ENCODE data around the gene PRPF6. TPM values are rescaled to one million over a fixed set of nuclear protein-coding genes. Genes with fewer than 3 reads are reported as not detected.

PRPF6 gene
- total and polyA plus RNA-seq, 2 of the 13 experiments (the other 11 are each of a cell fraction or from before 2014, with no cell fraction given), result 63.7 to 101 TPM

DNA sequence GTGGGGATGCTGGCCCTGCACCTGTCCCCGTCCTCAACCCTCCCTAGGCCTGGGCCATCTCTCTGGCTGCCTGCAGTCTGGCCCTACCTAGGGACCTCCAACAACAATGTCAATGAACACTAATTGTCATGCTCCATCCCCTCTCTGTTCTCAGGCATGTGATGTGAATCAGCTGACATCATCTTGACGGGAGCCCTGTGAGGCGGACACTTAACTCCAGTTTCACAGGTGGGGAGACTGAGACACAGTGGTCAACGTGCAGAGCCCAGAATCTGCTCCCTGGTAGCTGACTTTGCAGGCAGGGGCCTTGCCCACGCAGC is 81.3 kb downstream of the PRPF6 start:
- FAIRE-seq (peak; percentile 8), DNase-seq (ENCODE audit: low spot score) (no peak), ATAC-seq (no peak)
- POLR2A ChIA-PET, result interaction anchor here (0.9 to 4.6 kb wide), 21 partner anchors 10 to 420 kb away, joined by 3 to 113 read pairs (median 6); partner anchors contain the start of genes C20orf204, LKAAEAR1, OPRL1 and PRPF6
- in situ Hi-C loops (cut with HindIII; ENCODE audit: extremely low pct_ligation_motif_present, low pct_unique_long_range_greater_than_20kb), result no loop called here
- Histone ChIP-seq H3K4me2 (ENCODE audit: low read depth, low read length) (peak overlapping the region; percentile 95), H3K27me3 (ENCODE audit: control insufficient read depth in 1 of 2, insufficient read depth in 2 of 2, low read length in 2 of 2) (peaks cover 0 to 3% of the 10 kb centered on the region in 2 experiments; a peak in 2 of 5 replicates), H2AFZ (ENCODE audit: low read length) (no peak overlapping the region), H3K9ac (ENCODE audit: insufficient read depth, low read depth, low read length) (peak overlapping the region; percentile 82), H3K9me3 (ENCODE audit: low read length) (no peaks in the 10 kb centered on the region), H3K27ac (ENCODE audit: extremely low read length, insufficient read depth, low read length) (peak overlapping the region; percentile 66), H4K20me1 (ENCODE audit: insufficient read depth, low read length) (peaks cover 4% of the 10 kb centered on the region; the same call in 1 of the 2 replicates), H3K4me3 (replicated peaks in 1 of 3; ENCODE audit: insufficient read depth in 1 of 3, low read depth in 2 of 3, low read length in 3 of 3) (peak overlapping the region; percentile 82 to 98 (median 90)), H3K4me1 (ENCODE audit: insufficient read depth, low read length) (peaks cover 67% of the 10 kb centered on the region), H3K79me2 (ENCODE audit: insufficient read depth, low read length) (no peaks in the 10 kb centered on the region), H3K36me3 (replicated peaks in 1 of 2; ENCODE audit: control insufficient read depth in 1 of 2, insufficient read depth in 2 of 2, low read length in 2 of 2) (no peaks in the 10 kb centered on the region)
- intact Hi-C loops (cut with micrococcal nuclease; ENCODE audit: unreplicated experiment), result no loop called here
- BruUV-seq (replicated peaks), result TSS peak; percentile 92
- CTCF ChIA-PET (ENCODE audit: low intra/inter-chr PET ratio, low total read pairs), result interaction anchor here (1.5 kb wide), 1 partner anchor 81 kb away, joined by 4 read pairs; the partner anchor contains the start of gene PRPF6
- 31% methylated on average over 5 of the region's 5 CpGs for whole genome bisulfite sequencing (ENCODE audit: low lambda C conversion rate)
- no peak for TF ChIP-seq CENPX (CRISPR knock-in tag; IDR thresholded peaks at IDR 0.05)
- TF ChIP-seq HNF4G (IDR thresholded peaks at IDR 0.05; ENCODE audit: borderline replicate concordance, low read depth, low read length), result no peak
- no peak for TF ChIP-seq HNF4G (CRISPR knock-in tag; IDR thresholded peaks at IDR 0.05; ENCODE audit: borderline replicate concordance, low read depth)
- TF ChIP-seq SRSF4 (IDR thresholded peaks at IDR 0.05; ENCODE audit: low read depth, low read length, poor library complexity, severe bottlenecking), result no peak
- TF ChIP-seq REXO4 (CRISPR knock-in tag; IDR thresholded peaks at IDR 0.05; ENCODE audit: borderline replicate concordance), result no peak
- no peak for TF ChIP-seq ZNF558 (CRISPR knock-in tag; IDR thresholded peaks at IDR 0.05; ENCODE audit: borderline replicate concordance)
- no peak for TF ChIP-seq NR2F2 (IDR thresholded peaks at IDR 0.05; ENCODE audit: borderline replicate concordance, low read depth)
- no peak for TF ChIP-seq ZSCAN31 (CRISPR knock-in tag; IDR thresholded peaks at IDR 0.05; ENCODE audit: low read depth)
- TF ChIP-seq SSRP1 (CRISPR knock-in tag; IDR thresholded peaks at IDR 0.05), result peak; percentile 37; the same call in 1 of the 2 replicates
- TF ChIP-seq ZNF468 (CRISPR knock-in tag; IDR thresholded peaks at IDR 0.05), result 0 out of 2 replicates have a peak, but pooled peaks have one; percentile 86
- no peak for TF ChIP-seq AHR (CRISPR knock-in tag; IDR thresholded peaks at IDR 0.05)
- no peak for TF ChIP-seq SYNCRIP (IDR thresholded peaks at IDR 0.05; ENCODE audit: insufficient read depth, low read depth, low read length)
- no peak for TF ChIP-seq NFE2 (CRISPR knock-in tag; IDR thresholded peaks at IDR 0.05)
- no peak for TF ChIP-seq ZNF720 (CRISPR knock-in tag; IDR thresholded peaks at IDR 0.05)
- no peak for TF ChIP-seq ZNF546 (CRISPR knock-in tag; conservative IDR thresholded peaks at IDR 0.05)
- no peak for TF ChIP-seq SMC3 (IDR thresholded peaks at IDR 0.05; ENCODE audit: low read length)
- TF ChIP-seq, protein P1, sequence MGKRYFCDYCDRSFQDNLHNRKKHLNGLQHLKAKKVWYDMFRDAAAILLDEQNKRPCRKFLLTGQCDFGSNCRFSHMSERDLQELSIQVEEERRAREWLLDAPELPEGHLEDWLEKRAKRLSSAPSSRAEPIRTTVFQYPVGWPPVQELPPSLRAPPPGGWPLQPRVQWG (CRISPR knock-in tag; IDR thresholded peaks at IDR 0.05; ENCODE audit: borderline replicate concordance, low read depth), result no peak
- TF ChIP-seq SP1 (IDR thresholded peaks at IDR 0.05), result no peak
- TF ChIP-seq SP1 (CRISPR knock-in tag; IDR thresholded peaks at IDR 0.05), result no peak
- TF ChIP-seq ZBTB20 (CRISPR knock-in tag; IDR thresholded peaks at IDR 0.05; ENCODE audit: borderline replicate concordance, low read depth), result no peak
- TF ChIP-seq ZC3H4 (CRISPR knock-in tag; IDR thresholded peaks at IDR 0.05; ENCODE audit: borderline replicate concordance), result peak; percentile 86; the same call in 1 of the 2 replicates
- TF ChIP-seq ZBTB1 (CRISPR knock-in tag; IDR thresholded peaks at IDR 0.05; ENCODE audit: borderline replicate concordance), result 0 out of 2 replicates have a peak, but pooled peaks have one; percentile 5
- 0 out of 2 replicates have a peak, but pooled peaks have one; percentile 47 for TF ChIP-seq WIZ (CRISPR knock-in tag; IDR thresholded peaks at IDR 0.05)
- TF ChIP-seq DPF2 (CRISPR knock-in tag; IDR thresholded peaks at IDR 0.05; ENCODE audit: borderline replicate concordance, low read depth), result 0 out of 2 replicates have a peak, but pooled peaks have one; percentile 57
- TF ChIP-seq RORA (CRISPR knock-in tag; IDR thresholded peaks at IDR 0.05), result no peak
- TF ChIP-seq ESRRA (CRISPR knock-in tag; IDR thresholded peaks at IDR 0.05; ENCODE audit: low read depth), result no peak
- TF ChIP-seq TOE1 (CRISPR knock-in tag; IDR thresholded peaks at IDR 0.05), result no peak
- no peak for TF ChIP-seq MED1 (CRISPR knock-in tag; IDR thresholded peaks at IDR 0.05)
- TF ChIP-seq XBP1 (CRISPR knock-in tag; IDR thresholded peaks at IDR 0.05), result 0 out of 2 replicates have a peak, but pooled peaks have one; percentile 3
- TF ChIP-seq ARNT (IDR thresholded peaks at IDR 0.05), result no peak

All from HepG2 (cell line).